ENCODE measurements around the gene CALHM2. TPM values are rescaled to one million over a fixed set of nuclear protein-coding genes. Genes with fewer than 3 reads are reported as not detected.

The CALHM2 gene
- total and polyA plus RNA-seq, 5 donors from 2014 or later, result 26.1 to 72.4 (median 40.0) TPM

Other genes starting within 250 kb of the CALHM2 start
- gene RPEL1, start 206.5 kb downstream of the CALHM2 start, total RNA-seq, result not detected
- gene RPEL1, start 206.5 kb downstream of the CALHM2 start, polyA plus RNA-seq, result under 1 TPM in 1 of 4 donors, not detected in 3; 0.10 TPM
- not detected for gene INA, start 175.2 kb downstream of the CALHM2 start, total RNA-seq
- gene INA, start 175.2 kb downstream of the CALHM2 start, polyA plus RNA-seq, result not detected
- gene PCGF6, start 101.2 kb downstream of the CALHM2 start, total RNA-seq, result 6.7 TPM
- 10 to 100 TPM in 1 of 4 donors, 1 to 10 TPM in 3; 6.0 to 10.4 (median 9.1) TPM for gene PCGF6, start 101.2 kb downstream of the CALHM2 start, polyA plus RNA-seq
- gene TAF5, start 84.4 kb downstream of the CALHM2 start, total RNA-seq, result 9.4 TPM
- gene TAF5, start 84.4 kb downstream of the CALHM2 start, polyA plus RNA-seq, result 1 to 10 TPM; 3.2 to 4.0 (median 3.7) TPM
- gene ATP5MK, start 55.9 kb downstream of the CALHM2 start, total RNA-seq, result 152 TPM
- 100 to 1,000 TPM; 461 to 608 (median 526) TPM for gene ATP5MK, start 55.9 kb downstream of the CALHM2 start, polyA plus RNA-seq
- 26.9 TPM for gene PDCD11, start 55.7 kb downstream of the CALHM2 start, total RNA-seq
- gene PDCD11, start 55.7 kb downstream of the CALHM2 start, polyA plus RNA-seq, result 1 to 10 TPM; 7.1 to 10.0 (median 8.5) TPM
- not detected for gene CALHM1, start 6.5 kb upstream of the CALHM2 start, total RNA-seq
- not detected for gene CALHM1, start 6.5 kb upstream of the CALHM2 start, polyA plus RNA-seq
- not detected for gene CALHM3, start 26.9 kb upstream of the CALHM2 start, total RNA-seq
- gene CALHM3, start 26.9 kb upstream of the CALHM2 start, polyA plus RNA-seq, result not detected
- 1.1 TPM for gene NEURL1, start 41.3 kb upstream of the CALHM2 start, total RNA-seq
- under 1 TPM; 0.29 to 0.87 (median 0.54) TPM for gene NEURL1, start 41.3 kb upstream of the CALHM2 start, polyA plus RNA-seq

Data from CD4-positive, CD25-positive, alpha-beta regulatory T cell (primary cell).